OCI-LY1 (cell line): Measurements from ENCODE around the gene KMO.

Experiments
- CTCF ChIP-seq: fragments of 200-600 bp; sonication (generic), shearing (Covaris generic); IDR thresholded peaks from 2 replicates; pipeline ENCODE4 v1.5.1; 2017; ENCODE audit warnings: mild to moderate bottlenecking, antibody characterized with exemption, low read length, moderate library complexity, mixed read lengths
- EZH2 ChIP-seq: fragments of 200-600 bp; sonication (generic), shearing (Covaris generic); IDR thresholded peaks from 2 replicates; pipeline ENCODE4 v1.8.0; 2017; ENCODE audit warnings: borderline replicate concordance, mixed run types, mild to moderate bottlenecking, antibody characterized with exemption, low read length, moderate library complexity, mixed read lengths

- TF ChIP-seq CTCF, result no peak
- no peak for TF ChIP-seq EZH2
Measured at GRCh38 chr1:241631674-241632073, 99.5 kb downstream of the KMO start.
